Activated CD4-positive, alpha-beta T cell treated with anti-CD3 and anti-CD28 coated beads, Interleukin-2, amount 50 U/mL, for 1 hour (primary cell): ENCODE results near the gene CSNK2A2.

Experiments used
- DNase-seq: peaks from one replicate; pipeline ENCODE4 v3.0.0-alpha.2; 2020

CSNK2A2 gene

DNA sequence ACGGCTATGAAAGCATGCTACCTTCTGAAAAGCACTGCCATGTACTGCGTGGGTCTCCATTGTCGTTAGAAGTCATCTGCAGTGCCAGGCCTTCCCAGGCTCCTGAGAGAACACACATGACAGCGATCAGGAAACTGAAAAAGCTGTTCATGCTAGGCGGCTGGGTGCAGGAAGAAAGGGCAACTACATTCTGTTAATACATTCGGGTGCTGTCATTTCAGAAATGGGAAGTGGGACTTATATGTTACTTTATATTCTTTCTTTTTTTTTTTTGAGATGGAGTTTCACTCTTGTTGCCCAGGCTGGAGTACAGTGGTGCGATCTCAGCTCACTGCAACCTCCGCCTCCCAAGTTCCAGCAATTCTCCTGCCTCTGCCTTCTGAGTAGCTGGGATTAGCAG is 88.6 kb downstream of the CSNK2A2 start:
- no peak for DNase-seq
